GM19397 (cell line): ENCODE data around the gene TNP1.

Source experiments
- ATAC-seq: cut with Tn5 transposase; IDR thresholded peaks from one replicate; pipeline ENCODE4 v1.9.1; 2021; ENCODE audit warnings: mild to moderate bottlenecking, moderate library complexity; ENCODE audit not compliant: unreplicated experiment

TNP1 gene

DNA sequence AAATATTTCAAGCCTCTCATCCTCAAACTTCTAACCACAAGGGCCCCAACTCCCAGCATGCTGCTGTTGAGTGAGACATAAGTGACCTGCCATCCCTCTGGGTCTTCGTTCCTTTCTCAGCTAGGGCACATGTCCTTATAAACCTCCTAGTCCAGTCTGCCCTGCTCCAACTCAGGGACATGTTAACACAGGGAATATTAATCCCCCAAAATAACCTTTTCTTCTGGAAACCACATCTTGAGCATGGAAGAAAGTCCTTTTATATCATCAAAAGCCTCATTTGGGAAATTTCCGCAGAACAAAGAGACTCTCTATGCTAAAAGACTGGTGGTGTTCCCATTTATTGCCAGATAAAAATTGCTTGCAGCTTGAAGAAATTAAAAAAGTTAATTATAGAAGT is 14.4 kb downstream of the TNP1 start:
- ATAC-seq, result no peak

DNA sequence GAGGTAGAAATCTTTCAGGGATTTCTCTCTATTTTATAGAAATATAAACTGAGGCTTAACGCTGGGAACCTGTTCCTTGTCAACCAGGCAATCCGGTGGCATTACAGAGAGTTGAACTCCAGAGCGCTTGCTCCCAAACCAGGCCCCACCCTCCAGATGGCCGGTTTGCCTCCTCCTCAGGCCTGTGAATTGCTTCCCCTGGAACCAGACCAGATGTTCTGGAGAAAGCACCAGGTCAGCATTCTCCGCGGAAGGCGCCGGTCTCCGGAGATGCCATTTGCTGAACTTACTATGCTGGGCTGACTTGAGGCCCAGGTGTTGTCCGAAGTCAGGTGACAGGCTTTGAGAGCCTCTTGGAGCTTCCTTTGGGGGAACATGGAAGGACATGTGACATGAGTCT is 17.2 kb downstream of the TNP1 start:
- ATAC-seq, result no peak

DNA sequence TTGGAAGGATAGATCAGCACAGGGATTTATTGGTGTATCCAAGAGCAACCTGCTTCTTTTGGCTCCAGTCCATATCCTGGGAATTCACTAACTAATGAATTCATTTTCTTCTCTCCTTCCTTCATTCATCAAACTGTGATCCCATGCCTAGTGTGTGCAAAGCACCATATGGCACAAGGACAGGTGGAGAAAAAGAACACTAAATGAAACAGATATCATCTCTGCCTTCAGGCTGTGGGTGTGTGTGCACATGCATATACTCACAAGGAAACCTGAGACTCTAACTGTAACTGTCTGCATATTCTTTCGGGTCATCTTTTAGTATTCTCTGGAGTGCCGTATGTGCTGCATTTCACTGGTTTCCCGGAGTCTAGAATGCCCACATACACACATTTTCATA is 20.2 kb downstream of the TNP1 start:
- no peak for ATAC-seq

DNA sequence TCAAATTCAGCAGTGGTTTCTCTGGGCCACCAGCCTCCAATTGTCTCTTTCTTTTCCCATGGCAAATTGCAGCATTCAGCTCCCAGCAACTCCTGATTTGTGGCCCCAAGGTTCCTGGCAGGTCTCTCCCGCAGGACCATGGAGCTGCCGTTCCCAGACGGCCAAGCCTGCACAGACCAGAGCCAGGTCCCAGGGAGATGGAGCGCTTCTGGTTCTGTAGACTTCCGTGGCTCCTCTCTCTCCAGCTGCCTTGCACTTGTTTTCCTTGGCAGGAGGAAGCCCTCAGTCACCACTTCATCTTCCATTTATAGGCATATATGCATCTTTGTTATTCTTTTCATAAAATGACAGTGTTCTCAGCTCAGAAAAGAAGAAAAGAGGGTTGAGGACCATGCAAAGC is 21.7 kb downstream of the TNP1 start:
- ATAC-seq, result no peak

DNA sequence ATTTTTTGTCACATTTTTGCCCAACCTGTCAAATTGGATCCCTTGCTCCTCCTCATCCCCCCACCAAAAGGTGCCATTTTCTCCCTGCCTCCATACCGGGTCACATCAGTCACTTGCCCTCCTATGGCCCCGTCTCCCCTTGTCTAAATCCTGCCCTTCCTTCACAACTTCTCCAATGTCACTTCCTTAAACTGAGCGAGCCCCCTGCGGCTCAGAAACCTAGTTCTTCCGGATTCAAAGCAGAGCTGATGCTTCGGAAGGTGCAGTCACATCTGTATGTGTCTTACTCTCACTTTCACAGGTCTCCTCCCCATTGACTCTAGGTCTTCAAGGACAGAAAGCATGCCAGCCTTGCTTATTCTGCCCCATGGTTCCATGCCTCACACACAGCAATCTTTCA is 22.1 kb downstream of the TNP1 start:
- no peak for ATAC-seq

DNA sequence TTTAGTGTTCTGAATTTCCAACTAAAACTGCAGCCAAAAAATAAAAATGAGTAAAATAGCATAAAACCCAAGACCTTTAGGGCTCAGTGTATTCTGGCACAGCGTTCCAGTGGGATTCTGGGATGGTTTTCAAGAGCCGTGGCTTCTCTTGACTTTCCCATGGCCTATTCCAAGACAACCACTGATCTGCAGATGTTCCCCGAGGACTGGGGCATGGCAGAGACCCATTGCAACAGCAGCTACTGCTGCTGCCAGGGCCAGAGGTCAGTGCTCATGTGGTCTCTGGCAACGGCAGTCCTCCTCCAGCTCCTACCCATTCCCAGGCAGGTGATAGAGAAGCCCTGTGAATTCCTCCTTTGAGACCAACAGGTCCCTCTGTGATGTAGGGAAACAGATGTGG is 26.8 kb downstream of the TNP1 start:
- ATAC-seq, result no peak

DNA sequence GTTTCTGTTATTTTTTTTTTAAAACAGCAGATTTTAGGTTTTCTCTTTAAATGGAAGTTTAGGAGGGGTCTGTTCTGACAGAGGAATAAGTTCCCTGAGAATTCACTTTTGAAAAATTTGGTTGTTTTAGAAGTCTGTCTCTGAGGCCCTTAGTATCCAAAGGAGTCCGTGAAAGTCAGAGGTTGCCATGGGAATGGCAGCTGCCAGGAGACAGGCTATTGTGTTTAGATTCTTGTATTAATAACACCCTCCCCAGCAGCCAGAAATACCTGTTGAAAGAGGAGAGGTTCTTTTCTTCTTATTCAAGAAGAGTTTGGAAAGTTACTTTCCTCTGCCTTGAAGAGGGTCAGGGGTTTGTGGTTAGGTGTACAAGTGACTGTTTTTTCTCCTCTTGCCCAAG is 29.5 kb downstream of the TNP1 start:
- no peak for ATAC-seq

DNA sequence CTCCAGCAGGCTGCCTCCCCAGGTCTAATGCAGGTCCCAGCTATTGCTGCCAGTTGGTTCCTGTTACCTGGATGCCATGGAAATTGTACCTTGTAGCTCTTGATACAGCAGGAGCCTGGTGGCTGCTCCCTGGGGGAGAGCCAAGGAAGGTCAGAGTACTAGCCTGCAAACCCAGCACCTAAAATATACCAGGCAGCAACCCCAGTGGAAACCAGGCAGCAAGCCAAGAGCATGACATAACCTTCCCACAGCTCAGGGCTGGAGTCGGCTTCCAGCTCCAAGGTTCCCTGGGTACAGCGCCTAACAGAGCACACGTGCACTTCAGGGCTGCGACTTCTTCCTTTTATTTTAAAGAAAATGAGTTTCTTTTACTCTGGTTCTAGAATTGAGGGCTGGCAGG is 30.3 kb downstream of the TNP1 start:
- ATAC-seq, result no peak

DNA sequence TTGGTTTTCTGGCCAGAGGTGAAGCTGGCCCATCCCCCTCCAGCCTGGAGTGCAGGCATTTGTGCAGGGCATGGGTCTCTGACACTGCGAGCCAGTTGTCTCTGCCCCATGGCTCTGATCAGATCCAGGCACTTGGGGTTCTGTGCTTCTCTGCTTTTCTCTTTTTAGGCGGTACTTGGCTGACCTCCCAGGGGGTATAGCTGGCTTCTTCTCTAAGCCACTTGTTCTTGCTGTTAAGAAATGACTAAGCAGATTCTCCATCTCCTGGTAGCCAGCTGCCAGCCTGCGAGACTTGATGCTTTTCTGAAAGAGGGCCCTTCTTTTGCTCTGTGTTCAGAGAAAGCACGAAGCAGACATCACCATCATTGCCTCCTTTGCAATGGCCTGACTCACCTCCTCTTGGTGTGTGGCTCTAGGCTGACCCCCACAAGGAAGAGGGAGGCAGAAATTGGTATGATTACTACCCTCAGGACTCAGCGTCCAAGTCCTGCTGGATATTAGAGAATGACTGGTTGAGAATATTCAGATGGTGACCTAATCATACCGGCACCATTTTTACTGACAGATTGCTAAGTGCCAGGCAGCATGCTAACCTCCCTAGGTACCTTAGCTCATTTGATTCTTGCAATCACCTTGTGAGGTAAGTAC is 32.7 kb downstream of the TNP1 start:
- no peak for ATAC-seq

DNA sequence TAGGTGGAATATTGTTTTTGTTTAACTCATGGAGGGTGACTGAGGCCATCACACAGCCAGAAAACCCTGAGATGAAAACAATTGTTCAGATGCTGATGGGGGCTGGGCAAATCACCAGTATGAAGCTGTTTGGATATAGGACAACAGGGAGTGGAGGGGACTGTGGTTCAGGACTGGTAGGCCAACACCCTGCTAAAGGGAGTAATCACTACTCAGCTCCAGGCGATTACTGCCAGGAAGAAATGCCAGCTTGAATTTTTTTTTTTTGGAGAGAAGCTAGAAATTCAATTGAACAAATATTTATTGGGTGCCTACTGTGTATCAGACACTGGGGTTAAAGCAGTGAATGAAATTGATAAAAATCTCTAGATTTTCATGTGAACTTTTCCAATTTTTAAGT is 37.4 kb downstream of the TNP1 start:
- no peak for ATAC-seq

DNA sequence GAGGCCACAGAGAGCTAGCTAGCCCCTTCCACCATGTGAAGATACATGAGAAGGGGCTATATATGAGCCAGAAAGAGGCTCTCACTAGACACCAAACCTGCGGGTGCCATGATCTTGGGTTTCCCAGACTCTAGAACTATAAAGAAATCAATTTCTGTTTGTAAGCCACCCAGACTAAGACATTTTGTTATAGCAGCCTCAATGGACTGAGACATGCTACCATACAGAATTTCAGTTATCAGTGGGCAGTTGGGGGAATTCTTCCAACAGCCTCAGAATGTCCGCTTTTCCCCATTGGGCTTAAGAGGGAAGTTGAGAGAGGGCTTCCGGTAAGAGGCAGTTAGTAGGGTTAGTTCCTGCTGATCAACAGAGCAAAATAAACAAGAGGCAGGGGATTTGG is 39.2 kb downstream of the TNP1 start:
- no peak for ATAC-seq

DNA sequence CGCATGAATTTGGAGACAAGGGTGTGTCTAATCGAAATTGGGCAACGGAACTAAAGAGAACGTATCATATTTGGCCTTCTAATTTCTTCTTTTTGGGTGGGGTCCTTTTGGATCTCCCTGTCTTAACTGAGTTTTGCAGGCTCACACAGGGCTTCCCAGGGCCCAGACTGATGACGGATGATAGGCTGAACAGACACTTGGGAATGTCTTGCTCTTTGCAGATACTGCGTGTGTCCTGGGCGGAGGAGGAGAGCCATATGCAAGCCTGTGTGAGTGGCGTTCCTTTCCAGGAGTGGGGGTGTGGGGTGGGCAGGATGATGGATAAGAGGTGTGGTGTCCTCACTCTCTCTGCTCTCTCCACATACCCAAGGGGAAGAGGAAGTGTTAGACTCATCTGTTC is 40.1 kb downstream of the TNP1 start:
- ATAC-seq, result no peak

DNA sequence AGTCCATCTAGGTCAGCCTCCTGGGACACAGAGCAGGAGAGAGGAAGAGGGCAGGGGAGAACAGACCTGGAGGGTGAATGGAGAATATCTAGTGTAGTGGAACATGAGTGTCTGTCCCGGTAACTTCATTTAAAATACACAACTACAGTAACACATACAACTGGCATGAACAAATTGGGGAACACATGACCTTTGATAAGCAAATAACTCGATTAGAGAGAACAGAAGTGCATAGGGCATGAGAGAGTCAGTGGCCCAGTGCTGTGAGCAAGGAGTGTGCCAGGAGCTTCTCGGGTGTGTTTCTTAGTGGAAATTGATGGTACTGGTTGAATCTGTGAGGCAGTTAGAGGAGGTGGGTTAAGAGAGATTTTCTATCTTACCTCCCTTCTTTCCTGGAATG is 40.8 kb downstream of the TNP1 start:
- no peak for ATAC-seq

DNA sequence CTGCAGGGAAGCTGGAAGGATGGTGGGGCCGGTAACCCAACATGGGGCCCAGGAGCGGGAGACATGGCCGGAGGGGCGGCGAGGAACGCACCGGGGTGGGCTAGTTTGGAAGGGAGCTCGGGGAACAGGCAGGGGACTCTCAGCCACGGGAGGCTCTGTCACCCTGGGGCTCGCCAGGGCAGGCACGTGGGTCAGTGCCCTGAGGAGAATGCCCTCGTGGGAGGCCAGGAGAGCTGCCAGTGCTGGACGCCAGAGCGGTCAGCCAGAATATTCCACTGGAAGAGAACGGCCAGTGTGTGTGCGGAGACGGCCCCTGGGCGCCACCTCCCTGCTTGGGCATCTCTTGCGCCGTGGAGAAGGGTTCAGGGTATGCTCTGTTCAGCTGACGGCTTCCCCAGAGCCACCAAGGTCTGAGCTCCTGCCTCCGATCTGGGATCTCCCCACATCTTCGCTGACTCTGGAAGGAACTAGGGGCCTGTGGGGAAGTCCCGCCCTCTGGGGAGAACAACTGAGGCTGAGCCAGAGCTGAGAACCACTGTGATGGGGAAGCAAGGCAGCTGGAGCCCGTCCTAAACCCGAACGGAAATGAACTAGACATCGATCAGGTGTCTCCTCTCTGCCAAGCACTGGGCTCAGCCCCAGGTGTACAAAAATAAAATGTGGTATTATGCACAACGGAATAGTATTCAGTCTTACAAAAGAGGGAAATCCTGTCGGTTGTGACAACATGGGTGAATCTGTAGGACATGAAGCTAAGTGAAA is 49.3 kb downstream of the TNP1 start:
- no peak for ATAC-seq
